Right renal pelvis (tissue), 4 donors: ENCODE results near the gene EGFLAM. TPM values are rescaled to one million over a fixed set of nuclear protein-coding genes. Genes with fewer than 3 reads are reported as not detected.
"Not testable (repeated sequence)": the region's sequence is repeated elsewhere in the genome, so short reads cannot be mapped to it uniquely, and the experiment has no call there.

Experiments used
- DNase-seq, 4 donors: peaks; one replicate each; pipeline ENCODE4 v3.0.0-alpha.2; 2013; ENCODE audit warnings: low read depth in 4 of 4, low spot score in 3 of 4, missing footprints in 1 of 4
- polyA plus RNA-seq, 4 donors: library from polyadenylated mRNA; unstranded; fragments of 120-200 nt; gene quantifications; one replicate each; pipeline ENCODE4 v1.2.1, GENCODE V29; 2013; ENCODE audit not compliant: insufficient read length in 4 of 4

Gene EGFLAM
- polyA plus RNA-seq, 4 donors: 8.6 to 11.6 (median 10.1) TPM

GRCh38 chr5:38410304-38410990, 152.1 kb downstream of the EGFLAM start:
- no peak for DNase-seq

DNA sequence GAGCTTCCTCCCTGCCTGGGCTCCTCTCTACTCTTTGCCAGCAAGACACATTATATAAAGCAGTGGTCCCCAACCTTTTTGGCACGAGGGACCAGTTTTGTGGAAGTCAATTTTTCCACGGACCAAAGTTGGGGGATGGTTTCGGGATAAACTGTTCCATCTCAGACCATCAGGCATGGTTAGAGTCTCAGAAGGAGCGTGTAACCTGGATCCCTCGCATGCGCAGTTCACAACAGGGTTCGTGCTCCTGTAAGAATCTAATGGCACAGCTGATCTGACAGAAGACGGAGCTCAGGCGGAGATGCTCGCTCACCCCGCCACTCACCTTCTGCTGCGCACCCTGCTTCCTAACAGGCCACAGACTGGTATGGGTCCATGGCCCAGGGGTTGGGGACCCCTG, 155.3 kb downstream of the EGFLAM start:
- DNase-seq: no peak

DNA sequence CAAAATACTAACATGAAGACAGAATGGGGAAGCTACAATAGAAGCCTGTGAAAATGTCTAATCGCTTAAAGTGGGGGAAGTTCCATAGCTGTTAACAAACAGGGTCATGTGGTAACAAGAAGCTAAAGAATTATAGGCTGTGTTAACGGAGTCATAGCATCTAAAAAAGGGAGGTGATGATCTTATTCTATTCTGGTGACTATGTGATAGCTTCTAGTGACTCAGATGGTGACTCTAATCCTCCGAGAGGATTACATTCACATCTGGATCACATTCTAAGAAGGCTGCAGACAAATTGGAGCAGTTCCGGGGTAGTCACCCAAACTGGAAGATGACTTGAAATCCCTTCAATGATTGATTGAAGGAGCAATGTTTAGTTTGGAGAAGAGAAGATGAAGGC, 156.0 kb downstream of the EGFLAM start:
- DNase-seq: no peak

- DNase-seq: not testable (repeated sequence)
Observed at GRCh38 chr5:38415772-38416171, 157.4 kb downstream of the EGFLAM start.

DNA sequence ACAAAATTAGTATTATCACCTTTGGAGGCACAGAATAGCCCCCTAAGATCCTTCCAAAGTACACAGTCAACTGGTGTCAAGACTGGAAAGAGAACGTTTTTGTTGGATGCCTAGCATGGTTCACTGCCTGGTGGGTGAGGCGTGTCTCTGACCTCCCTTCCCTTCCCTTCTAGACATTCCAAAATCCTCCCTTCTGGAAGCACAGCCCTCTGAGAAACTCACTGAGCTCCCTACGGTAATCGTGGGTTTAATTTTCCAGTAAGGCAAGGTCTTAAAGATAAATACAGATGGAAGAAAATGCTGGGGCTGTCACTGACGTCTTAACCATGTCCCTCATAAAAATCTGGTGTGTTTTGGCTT, 159.3 kb downstream of the EGFLAM start:
- DNase-seq: no peak

DNA sequence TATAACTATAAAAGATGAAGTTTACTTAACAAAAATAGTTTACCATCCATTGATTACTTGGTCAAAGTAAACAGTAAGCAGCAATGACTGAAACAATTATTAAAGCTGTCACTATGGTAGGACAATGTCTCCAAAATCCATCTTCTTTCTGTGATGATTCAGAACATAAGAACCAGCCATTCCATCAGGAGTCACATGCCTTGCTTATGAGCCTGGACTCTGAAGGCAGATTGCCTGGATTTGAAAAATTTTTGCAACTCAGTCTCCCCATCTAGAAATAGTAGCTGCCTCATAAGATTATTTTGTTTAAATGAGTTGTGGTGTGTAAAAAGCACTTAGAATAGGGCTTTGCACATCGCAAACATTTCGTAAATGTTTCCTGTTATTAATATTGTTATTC, 161.9 kb downstream of the EGFLAM start:
- no peak for DNase-seq

DNA sequence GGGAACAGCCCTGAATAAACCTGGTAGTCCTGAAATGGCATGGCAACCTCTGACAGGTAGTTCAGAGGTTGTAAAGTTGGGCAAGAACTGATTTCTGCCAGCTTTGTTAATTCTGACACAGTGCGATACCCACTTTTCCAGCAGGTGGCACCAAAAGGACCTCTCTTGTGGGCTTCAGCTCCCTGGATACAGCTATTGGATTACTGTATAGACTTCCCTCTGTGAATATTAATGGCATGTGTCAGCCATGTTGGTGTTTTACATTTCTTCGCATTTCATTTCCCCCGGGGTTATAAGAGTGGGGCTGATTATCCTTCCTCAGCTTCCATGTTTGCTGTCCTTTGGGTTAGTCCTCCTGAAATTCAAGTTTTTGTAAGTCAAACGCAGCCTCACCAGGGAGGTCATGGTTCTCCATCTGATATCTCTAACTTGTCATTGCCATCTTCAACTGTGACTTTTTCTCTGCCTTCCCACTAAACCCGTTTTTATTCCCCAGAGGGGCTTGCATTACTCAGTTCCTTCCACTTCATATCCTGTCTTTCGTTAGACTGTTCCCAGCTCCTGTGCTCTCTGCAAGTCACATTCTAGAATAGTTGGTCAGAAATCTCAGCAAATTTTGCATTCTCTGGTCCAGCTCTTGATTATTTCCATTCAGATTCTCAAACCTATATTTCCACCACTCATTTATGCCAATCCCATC, 162.5 kb downstream of the EGFLAM start:
- DNase-seq: peak; percentile 35 to 51 (median 47)

DNA sequence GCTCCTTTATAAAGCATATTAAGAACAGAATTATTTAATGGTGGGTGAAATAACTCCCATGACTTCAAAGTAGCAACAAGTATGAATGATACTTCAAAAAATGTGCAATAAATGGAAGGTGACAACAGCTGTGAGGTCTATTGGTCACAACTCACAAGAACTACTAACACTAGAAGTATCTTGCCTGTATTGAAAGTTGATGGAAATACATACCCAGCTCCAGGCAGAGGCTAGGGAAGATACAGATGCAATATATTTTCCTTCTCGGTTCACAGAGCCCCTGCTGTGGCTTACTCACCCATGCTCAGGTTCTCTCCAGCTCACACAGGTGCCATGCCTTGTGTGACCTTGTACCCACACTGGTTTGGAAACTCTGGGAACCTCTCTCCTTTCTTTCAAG, 164.3 kb downstream of the EGFLAM start:
- DNase-seq: no peak

- no peak for DNase-seq
Observed at GRCh38 chr5:38423276-38424147, 165.2 kb downstream of the EGFLAM start.

GRCh38 chr5:38424148-38425060, 166.0 kb downstream of the EGFLAM start:
- no peak for DNase-seq

DNA sequence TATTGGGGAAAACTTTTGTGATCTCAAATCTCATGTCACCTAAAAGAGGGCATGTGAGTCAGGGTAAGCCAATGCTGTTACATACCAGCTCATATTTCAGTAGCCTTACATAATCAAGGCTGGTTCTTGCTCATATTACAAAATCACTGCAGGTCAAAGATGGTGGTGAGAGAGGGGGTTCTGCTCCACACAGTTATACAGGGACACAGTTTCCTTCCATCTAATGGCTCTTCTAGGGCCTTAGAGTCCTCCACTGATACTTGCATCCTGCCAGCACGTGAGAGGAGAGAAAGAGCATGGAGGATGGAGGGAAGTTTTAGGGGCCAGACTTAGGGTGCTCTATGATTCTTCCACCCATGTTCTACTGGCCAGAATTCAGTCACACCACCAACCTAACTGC, 168.1 kb downstream of the EGFLAM start:
- DNase-seq: no peak

DNA sequence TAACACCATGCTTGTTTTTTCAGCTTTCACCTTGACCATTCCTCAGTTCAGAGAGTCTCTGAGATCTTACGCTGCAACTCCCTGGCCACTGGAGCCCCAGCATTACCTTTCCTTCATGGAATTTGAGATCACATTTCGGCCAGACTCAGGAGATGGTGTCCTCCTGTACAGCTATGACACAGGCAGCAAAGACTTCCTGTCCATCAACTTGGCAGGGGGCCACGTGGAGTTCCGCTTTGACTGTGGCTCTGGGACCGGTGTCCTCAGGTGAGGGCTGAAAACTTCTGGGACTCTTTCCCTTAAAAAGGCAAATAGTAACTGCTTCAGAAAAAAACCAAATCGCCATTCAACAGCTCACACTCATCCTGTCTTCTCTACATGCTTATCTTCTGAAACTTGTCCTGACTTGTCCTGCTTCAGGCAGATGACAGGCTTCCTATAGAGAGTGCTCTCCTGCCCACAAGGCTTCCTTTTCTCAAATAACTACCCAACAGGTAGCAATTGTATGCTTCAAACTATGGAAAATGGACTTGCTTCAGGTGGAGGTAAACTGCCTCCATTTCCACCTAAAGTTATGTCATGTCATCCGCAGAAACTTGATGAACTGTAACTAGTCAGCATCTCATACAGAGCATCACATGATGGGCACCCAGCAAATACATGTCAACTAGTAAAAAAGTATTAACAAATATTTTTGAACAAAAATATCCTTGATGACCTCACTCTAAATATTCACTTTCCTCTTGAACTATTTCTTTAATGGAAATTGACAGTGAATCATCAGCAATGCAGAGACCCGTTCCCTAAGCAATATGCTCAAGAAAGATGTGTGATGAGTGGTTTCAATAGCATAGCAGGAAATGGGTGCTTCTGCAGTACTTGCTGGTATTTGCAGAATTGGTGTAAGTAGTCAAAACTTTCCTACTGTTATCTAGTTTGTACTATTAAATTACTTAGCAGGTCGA, 168.9 kb downstream of the EGFLAM start:
- no peak for DNase-seq

DNA sequence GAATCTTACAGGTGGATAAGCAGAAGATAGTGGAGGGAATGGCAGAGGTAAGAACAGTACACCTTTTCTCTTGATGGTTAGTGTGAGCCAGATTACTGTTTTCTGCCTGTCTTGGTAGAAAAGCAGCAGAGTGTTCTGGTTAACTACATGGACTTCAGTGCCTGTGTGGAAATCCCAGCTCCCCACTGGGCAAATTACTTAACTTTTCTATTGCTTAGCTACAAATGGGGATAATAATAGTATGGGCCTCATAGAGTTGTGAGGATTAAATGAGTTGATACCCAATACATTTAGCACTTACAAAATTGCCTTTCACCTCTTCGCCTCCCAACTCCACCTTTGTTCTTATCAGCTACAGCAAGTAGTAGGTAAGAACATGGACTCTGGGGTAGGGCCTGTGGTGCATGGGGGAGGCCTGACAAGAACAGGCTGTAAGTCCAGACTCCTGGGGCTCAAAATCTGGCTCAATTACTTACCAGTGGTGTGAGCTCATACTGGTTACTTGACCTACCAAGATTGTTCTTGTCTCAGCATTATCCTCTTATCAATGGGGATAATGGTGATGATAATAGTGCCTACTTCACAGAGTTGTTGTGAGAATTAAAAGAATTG, 173.0 kb downstream of the EGFLAM start:
- DNase-seq: no peak

DNA sequence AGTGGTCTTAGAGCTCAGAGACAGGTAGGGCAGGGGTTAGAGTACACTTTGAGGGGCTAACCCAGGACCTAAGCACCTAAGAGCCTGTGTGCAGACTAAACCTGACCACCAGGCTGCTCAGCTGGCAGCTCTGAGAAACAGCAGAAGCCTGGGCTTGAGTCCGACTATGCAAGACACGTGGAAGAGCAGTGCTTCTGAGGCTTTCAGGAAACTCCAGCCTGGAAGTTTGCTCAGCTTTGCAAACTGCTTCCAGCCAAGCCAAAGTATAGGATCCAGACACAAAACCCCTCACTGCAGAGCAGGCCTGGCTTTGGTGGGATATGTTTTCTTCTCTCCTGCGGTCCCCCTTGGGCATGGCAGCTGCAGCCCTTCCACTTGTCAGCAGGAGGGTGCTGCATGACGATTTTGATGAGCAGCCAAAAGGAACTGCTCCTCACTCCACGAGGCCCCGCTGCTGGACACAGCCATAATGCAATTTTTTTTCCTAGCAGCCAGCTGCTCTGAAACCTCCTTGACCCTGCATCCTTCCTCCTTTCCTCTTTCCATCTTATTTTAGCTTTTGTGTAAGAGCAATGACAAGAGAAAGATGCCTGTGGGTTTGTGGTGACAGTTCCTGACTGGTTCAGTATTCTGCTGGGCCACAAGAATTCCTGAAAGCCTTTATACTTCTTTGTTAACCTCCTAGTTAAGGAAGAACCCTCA, 175.0 kb downstream of the EGFLAM start:
- peak; percentile 55 to 70 (median 64) for DNase-seq

DNA sequence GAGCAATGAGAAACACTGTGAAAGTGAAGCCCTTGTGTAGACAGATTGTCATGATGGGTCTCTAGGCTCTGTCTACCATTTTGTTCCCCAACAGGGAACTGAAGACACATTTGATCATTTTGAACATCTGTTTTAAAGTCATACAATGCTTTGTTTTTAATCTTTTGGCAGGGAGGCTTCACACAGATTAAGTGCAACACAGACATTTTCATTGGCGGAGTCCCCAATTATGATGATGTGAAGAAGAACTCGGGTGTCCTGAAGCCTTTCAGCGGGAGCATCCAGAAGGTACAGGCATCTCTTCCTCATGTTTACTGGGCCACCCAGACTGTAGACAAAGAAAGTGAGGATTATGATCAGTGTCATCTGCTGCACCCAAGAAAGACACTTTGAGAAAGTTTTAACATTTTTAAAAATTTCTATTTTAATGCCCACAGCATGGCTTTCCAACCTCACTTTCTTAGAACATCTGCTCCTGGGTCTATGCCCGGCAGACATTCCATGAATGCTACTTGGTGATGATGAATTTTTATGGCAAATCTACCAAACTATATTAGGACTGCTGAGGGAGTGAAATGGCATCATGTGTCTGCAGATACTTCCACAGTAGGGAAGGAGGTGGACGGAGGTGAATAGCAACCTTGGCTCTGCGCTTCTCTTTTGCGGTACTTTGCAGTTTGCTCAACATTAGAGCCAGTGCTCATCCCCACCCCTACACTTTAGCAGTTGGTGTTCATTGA, 176.8 kb downstream of the EGFLAM start:
- DNase-seq: no peak

DNA sequence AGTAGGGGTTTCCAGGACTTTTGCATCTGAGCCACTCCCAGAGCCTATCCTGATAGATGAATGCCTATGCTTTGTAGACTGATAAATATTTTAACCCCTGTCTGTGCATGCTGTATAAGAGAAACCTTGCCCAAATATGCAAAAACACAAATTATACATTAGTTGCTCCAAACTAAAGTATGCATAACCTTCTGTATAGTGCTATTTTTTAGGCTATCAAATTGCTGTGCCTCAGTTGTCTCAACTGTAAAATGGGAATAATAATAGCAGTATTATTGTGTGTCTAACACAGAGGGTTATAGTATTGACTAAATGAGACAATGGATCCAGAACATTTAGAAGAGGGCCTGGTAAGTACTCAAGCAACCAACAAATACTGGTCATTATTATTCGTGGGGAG, 180.4 kb downstream of the EGFLAM start:
- DNase-seq: no peak

- DNase-seq: peak; percentile 86 to 89 (median 88)
Observed at GRCh38 chr5:38441453-38442246, 183.3 kb downstream of the EGFLAM start.
